GM13976 (cell line): ENCODE data around the gene HLF.

Source experiments
- DNase-seq: peaks from one replicate; pipeline ENCODE4 v3.0.0; 2012; ENCODE audit warnings: low spot score
- CTCF ChIP-seq: IDR thresholded peaks from 2 replicates; pipeline ENCODE4 v1.5.1; 2012; ENCODE audit warnings: borderline replicate concordance, mild to moderate bottlenecking; ENCODE audit not compliant: insufficient read depth; ENCODE audit errors: extremely low read depth, missing control alignments, control extremely low read depth
- in situ Hi-C: fragments of 300-500 bp; cut with MboI; formaldehyde crosslinking; loops from one replicate; pipeline ENCODE4 v1.12.0; 2022; ENCODE audit warnings: low sequenced_read_pairs, mixed read lengths, inconsistent platforms; ENCODE audit not compliant: unreplicated experiment

Gene HLF

DNA sequence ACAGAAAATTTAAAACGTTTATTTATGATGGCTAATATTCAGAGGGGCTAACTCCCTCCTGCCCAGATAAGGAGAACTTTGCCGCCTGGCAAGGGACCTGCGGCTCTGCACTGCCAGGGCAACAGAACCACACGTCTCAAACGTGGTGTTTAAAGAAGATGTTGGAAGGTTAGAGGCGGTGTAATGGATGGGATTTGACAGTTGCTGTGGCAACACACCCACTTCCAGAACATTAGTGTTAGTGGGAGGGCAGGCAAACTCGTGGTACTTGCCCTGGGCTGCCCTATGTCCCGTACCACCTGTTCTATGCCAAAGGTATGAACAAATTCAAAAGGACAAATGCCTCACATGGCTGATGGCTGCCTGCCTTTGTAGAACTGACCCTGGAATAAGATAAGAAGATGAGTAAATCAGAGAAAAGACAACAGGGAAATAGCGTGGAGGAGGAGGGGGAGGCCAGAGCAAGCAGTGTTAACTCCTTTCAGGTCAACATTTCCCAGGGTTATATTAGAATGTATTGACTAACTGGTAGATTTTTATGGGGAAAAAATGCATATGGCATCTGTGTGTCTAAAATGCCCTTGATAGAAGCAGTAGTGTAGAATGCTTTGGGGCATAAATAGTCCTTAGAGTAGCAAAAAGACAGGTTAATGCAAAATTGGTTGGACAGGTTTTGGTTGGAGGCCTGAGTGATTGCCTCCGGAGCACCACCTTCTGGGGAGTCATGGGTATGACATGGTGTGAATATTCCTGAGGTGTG, 30.8 kb downstream of the HLF start:
- in situ Hi-C loops: loop anchor here (10.0 kb wide), 1 partner anchor 301 kb away; no protein-coding TSS in a partner anchor
- DNase-seq: peak; percentile 67
- TF ChIP-seq CTCF: peak; percentile 76

DNA sequence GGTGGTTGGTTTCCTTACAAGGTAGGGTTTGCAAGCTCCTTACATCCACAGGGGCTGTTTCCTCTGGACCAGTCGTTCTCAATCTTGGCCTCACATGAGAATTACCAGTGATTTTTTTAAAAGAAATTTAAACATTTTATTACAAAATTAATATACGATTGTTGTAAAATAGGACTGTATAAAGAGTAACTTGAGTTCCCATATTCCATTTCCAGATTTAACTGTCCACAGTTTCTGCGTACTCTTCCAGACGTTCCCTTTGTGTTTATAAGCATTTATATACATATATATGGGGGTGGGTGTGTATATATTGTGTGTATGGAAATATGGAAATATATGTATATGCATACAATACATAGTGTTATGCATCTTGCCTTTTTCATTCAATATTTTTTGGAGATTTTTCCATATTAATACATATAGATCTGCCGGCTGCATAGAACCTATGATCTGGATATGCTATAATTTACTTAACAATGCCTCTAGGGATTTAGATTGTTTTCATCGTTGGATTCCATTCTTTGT, 31.5 kb downstream of the HLF start:
- no peak for TF ChIP-seq CTCF
- no peak for DNase-seq
- in situ Hi-C loops: loop anchor here (10.0 kb wide), 1 partner anchor 301 kb away; no protein-coding TSS in a partner anchor

- in situ Hi-C loops: loop anchor here (10.0 kb wide), 1 partner anchor 302 kb away; no protein-coding TSS in a partner anchor
- no peak for TF ChIP-seq CTCF
- no peak for DNase-seq
These were observed 31.9 kb downstream of the HLF start for GRCh38 chr17:55296699-55297098.

- in situ Hi-C loops: loop anchor here (10.0 kb wide), 1 partner anchor 303 kb away; no protein-coding TSS in a partner anchor
- DNase-seq: no peak
- no peak for TF ChIP-seq CTCF
These were observed 33.5 kb downstream of the HLF start for GRCh38 chr17:55298111-55298730.

GRCh38 chr17:55299162-55299838, 34.5 kb downstream of the HLF start:
- TF ChIP-seq CTCF: no peak
- no peak for DNase-seq
- in situ Hi-C loops: loop anchor here (10.0 kb wide), 1 partner anchor 304 kb away; no protein-coding TSS in a partner anchor

DNA sequence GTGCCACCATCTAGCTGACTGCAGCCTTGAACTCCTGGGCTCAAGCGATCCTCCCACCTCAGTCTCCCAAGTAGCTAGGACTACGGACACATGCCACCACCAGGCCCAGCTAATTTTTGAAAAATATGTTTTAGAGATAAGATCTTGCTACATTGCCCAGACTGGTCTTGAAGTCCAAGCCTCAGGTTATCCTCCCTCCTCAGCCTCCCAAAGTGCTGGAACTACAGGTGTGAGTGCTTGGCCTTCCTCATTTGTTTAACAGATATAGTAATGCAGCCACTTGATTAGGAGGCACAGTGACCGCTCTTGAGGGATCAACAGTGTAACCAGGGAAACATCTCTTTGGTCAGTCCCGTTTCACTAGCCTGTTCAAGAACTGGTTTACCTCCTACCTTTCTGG, 35.1 kb downstream of the HLF start:
- in situ Hi-C loops: loop anchor here (10.0 kb wide), 1 partner anchor 305 kb away; no protein-coding TSS in a partner anchor
- TF ChIP-seq CTCF: no peak
- no peak for DNase-seq
